ENCODE data around the gene PAGE2B.
"Not testable (repeated sequence)": the region's sequence is repeated elsewhere in the genome, so short reads cannot be mapped to it uniquely, and the experiment has no call there.

The PAGE2B gene, protein sequence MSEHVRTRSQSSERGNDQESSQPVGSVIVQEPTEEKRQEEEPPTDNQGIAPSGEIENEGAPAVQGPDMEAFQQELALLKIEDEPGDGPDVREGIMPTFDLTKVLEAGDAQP

DNA sequence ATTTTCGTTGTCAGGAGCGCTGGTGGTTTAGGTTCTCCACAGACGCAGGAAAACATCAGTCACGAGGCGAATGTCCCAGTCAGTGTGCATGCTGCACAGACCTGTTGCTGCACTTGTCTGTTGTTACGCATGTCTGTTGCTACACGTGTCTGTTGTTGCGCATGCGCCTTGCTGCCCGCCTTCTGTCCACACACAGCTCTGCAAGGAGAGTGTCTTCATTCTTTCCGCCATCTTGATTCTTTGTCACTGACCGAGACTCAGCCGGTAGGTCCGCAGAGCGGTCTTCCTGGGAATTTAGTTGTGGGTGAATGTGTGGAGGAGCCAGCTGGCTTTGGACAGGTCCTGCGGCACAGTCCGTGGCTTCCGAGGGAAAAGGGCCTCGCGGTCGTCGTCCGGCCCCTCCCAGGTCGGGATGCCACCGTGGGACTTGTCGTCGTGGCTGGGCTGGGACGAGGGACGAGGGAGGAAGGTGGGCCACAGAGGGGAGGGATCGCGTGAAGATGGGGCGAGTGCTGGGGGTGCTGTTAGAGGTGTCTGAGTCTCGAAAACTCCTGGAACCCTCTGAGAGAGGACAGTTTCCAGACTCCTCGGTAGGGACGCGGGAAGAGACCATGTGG, at the start of gene PAGE2B:
Gene PAGE2B (plus strand): TSS at position 180 of the 617 bp plus-strand sequence. CDS start 1,012 bp downstream, outside the sequence.
- DNase-seq (ENCODE audit: low spot score) = no peak

DNA sequence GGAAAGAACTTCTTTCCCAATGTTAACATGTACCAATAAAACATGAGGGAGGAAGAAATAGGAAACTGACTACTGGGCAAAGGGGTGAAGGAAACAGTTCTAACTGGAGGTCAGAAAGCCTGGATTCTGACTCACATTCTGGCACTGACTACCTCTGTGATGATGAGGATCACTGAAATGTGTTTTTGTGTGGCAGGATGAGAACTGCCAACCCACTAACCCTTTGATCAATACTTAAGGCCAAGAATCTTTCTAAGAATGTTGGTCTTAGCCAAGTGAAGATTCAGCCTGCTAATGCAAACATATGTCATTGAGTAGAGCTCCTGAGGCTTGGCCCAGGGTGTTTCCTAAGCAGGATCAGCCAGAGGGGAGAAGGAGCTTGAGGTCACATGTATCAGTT, 48.7 kb upstream of the PAGE2B start:
- DNase-seq (ENCODE audit: low spot score) = no peak

DNA sequence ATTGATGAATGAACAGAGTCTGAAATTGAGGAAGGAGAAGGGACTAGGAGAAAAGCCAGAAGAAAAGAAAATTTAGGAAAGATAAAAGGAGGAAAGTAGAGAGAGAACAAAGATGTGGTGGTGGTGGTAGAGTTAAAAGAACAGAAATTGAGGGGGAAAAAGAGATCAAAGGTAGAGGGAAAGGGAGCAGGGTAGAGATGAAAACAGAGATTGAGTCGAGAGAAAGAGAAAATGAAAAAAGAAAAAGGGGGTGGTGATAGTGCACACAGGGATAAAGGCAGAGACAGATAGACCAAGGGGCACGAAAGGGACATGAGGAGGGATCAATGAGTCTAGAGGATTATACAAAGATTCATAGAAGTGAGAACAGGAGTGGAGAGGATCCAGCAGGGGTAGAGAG, 48.0 kb upstream of the PAGE2B start:
- no peak for DNase-seq (ENCODE audit: low spot score)

DNA sequence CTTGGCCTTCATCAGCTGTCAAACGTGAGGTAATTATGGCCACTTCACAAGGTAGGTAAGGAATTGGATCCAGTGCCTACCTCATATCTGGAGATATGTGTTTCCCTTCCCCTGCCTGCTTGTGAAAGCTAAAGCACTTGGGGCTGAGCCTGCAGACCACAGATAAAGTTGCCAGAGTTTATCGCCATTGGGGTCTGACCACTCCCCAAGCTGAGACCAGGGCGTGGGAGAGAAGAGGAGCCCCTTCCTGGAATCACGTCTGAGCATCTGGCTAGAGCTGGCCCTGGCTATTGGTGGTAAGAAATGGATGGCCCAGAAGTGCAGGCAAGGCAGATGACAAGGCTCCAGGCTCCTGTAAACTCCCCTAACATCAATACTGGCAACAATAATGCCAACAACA, 46.8 kb upstream of the PAGE2B start:
- no peak for DNase-seq (ENCODE audit: low spot score)

DNA sequence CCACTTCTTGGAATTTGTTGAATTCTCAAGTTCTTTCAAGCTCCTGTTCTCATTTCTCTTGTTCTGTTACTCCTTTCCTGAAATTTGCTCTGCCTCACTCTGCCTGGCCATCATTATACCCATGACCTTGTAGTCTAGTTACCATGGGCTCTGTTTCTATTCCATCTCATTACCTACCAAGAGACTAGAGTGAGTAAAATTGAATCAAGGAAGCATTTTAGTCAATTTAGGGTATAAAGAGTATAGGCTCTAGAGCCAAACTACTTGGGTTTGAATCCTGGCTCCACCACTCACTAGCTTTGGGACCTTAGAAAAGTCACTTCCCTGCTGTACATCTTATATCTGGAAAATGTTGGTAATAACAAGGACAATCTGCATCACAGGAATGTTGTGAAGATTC, 46.2 kb upstream of the PAGE2B start:
- no peak for DNase-seq (ENCODE audit: low spot score)

DNA sequence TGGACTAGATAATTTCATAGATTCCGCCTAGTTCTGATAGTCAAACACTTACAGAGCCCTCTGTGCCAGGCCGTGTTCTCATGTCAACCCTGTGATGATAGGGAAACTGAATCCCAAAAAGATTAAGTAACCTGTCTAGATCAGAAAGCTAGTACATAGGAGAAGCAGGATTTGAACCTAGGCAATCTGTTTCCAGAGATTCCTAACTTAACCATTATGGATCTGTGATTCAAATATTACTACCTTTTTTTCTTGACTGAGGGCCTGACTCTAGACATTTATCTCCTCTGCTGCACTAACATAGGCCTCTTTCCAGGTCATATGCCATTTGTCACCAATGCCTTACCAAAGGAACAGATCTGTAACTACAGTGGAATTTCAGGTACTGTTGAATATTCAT, 45.5 kb upstream of the PAGE2B start:
- DNase-seq (ENCODE audit: low spot score) = no peak

DNA sequence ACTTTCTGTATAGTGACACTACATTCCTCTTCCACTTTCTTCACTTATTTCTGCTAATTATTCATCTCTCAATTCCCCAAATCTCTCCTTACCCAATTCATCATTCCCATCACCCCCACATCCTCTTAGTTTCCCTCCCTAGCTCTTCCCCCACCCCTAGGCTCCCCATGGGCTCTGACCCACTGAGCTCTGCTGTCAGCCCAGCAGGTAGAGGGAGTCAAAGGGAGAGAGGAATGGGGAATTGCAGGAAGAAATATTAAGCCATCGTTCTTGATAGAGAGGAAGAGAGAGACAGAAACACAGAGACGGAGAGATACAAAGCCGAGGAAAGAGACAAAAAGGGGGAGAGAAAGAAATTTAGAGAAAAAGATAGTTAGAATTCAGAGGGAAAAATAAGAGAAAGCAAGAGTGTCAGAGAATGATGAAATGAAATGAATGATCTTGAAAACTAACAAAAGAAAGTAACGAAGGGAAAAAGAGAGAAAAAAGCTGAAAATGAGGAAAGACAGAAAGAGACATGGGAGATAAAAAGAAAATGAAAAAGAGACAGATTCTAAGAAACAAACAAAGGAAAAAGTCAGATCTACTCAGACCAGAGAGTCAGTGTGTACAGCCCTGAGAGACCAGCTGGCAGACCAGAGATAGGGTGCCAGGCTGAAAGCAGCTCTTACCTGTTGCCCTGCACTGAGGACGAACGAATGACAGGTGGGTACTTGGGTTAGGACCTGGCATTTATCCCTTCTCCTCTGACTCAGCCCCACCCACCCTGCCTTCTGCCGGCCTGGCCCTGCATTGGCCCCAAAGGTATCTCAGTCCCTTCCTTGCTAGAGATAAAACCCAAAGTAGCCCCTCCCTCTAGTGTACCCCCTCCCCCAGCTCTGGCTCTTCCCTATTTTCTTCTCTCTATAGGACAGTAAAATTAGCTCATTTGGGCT, 44.3 kb upstream of the PAGE2B start, which contains the start of gene ALAS2:
Gene ALAS2 (minus strand): TSS at position 707 of the 935 bp plus-strand sequence. CDS start 4,977 bp downstream, outside the sequence.
- no peak for DNase-seq (ENCODE audit: low spot score)

DNA sequence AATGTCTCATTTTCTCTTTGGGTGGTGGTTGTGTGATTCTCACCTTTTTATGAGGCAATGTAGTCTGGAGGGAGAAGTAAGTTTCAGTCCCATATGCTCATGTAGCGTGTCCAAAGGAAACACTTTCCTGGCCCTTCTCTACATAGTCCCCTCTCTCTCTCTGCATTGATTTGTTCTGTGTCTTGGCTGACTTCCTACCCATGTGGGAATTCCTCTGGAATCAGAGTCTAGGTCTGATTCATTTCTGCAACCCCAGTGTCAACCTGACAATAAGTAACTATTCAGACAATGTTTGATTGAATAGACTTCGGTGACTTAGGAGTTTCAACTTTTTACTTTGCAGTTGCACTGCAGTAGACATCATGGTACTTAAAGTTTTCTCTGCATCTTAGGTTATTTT, 41.4 kb upstream of the PAGE2B start:
- DNase-seq (ENCODE audit: low spot score) = no peak

DNA sequence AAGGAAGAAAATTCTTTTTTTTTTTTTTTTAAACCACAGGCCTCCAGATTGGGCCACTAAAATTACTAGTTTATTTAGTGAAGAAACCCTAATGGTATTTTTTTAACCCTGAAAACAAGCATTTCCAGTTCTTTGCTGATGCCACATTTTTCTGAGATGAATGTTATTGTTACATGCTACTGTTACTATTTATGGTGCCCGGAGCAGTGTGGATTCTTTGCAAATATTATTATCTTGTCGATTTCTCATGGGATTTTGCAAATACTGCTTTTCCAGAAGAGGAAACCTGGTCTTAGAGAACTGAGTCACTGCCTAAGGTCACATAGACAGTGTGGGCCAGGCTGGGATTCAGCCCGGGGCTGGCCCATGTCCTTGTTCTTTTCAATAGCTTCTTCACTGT, 35.4 kb upstream of the PAGE2B start:
- no peak for DNase-seq (ENCODE audit: low spot score)

DNA sequence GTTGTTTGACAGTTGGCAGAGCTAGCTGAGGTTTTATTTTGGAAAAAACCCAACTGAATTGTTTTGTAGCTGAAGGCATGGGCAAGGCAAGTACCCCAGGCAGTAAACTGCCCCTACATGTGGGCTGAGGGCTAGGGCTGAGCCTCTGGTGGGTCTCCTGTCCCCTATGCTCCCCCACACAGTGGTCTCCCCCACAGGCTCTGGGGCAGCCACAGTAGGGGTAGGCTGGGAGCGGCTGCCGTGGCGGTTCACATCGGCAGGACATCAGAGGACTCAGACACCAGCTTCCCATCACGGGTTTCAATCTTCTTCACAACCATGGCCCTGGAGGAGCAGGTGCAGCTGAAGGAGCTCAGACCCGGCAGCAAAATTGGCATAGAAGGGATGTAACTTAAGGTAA, 33.3 kb upstream of the PAGE2B start:
- no peak for DNase-seq (ENCODE audit: low spot score)

DNA sequence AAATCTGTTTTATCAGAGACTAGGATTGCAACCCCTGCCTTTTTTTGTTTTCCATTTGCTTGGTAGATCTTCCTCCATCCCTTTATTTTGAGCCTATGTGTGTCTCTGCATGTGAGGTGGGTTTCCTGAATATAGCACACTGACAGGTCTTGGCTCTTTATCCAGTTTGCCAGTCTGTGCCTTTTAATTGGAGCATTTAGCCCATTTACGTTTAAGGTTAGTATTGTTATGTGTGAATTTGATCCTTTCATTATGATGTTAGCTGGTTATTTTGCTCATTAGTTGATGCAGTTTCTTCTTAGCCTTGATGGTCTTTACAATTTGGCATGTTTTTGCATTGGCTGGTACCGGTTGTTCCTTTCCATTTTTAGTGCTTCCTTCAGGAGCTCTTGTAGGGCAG, 24.2 kb upstream of the PAGE2B start:
- DNase-seq (ENCODE audit: low spot score) = not testable (repeated sequence)

DNA sequence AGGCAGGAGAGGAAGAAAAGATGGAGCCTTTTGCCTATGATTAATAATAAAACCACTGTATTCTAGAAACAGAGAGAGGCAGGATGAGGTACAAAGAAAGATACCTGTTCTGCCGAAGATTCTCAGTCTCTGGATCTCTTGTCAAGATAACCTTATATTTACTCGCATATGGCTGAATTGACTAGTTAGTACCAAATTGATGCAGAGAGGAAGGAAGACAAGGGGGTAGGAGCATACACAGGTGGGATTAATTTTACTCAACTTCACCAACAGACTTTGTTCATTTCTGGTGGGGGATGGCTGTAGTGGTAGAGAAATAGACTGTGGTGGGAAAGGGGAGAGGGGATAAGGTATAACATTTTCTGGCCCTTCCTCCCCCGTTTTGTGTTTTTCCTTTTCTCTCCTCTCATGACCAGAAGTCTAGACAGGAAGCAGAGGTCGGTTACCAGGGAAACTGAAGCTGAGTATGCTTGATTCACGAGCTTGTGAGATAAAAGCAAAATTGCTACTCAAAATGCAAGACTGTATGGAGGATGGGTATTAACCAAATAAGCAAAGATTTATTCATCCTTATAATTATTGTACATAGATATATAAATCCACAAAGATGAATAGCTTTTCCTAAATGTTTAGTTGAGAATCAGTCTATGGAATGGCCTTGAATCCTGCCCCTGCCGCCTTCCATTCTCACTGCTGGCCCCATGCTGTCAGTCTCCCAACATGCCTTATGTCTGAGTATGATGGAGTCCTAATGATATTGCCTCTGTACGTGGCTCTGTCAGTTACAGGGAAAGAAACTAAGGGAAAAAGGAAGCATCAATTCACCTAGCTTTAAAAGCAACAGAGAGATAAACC, 17.8 kb upstream of the PAGE2B start:
- peak; percentile 11 for DNase-seq (ENCODE audit: low spot score)

DNA sequence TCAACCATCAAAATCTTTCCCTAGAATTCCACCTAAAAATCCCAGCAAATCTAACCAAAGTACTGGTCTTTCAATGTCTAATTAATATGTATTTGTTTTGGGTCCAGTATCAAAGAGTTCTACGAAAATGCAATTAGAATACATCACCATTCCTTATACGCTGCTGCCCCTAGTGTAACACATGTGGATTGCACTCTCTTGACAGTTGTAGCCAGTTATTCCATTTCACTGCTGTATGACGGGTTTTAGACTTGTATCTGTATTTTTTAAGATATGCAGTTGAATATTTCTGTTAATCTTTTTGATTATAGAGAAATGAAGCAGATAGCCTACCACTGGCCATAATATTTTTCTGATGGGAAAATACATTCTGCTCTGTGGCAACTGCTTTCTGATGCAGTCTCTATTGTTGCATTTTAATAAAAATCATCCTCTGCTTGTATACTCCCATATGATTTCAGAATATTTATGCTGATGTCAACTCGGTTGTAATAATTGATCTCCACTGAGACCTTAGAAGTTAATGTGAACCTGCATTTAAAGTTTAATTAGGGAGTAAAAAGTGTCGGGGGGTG, 17.1 kb upstream of the PAGE2B start:
- DNase-seq (ENCODE audit: low spot score) = peak; percentile 40

DNA sequence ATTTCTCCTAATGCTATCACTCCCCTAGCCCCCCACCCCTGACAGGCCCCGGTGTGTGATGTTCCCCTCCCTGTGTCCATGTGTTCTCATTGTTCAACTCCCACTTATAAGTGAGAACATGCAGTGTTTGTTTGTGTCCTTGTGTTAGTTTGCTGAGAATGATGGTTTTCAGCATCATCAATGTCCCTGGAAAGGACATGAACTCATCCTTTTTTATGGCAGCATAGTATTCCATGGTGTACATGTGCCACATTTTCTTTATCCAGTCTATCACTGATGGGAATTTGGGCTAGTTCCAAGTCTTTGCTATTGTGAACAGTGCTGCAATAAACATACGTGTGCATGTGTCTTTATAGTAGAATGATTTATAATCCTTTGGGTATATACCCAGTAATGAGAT, 7.7 kb upstream of the PAGE2B start:
- not testable (repeated sequence) for DNase-seq (ENCODE audit: low spot score)

DNA sequence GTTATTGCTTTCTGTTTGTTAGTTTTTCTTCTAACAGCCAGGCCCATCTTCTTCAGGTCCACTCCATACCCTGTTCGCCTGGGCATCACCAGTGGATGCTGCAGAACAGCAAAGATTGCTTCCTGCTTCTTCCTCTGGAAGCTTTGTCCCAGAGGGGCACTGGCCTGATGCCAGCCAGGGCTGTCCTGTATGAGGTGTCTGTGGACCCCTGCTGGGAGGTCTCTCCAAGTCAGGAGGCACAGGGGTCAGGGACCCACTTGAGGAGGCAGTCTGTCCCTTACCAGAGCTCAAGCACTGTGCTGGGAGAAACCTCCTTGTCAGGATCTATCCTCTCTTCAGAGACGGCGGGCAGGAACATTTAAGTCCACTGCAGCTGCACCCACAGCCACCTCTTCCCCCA, 2.5 kb upstream of the PAGE2B start:
- DNase-seq (ENCODE audit: low spot score) = no peak

DNA sequence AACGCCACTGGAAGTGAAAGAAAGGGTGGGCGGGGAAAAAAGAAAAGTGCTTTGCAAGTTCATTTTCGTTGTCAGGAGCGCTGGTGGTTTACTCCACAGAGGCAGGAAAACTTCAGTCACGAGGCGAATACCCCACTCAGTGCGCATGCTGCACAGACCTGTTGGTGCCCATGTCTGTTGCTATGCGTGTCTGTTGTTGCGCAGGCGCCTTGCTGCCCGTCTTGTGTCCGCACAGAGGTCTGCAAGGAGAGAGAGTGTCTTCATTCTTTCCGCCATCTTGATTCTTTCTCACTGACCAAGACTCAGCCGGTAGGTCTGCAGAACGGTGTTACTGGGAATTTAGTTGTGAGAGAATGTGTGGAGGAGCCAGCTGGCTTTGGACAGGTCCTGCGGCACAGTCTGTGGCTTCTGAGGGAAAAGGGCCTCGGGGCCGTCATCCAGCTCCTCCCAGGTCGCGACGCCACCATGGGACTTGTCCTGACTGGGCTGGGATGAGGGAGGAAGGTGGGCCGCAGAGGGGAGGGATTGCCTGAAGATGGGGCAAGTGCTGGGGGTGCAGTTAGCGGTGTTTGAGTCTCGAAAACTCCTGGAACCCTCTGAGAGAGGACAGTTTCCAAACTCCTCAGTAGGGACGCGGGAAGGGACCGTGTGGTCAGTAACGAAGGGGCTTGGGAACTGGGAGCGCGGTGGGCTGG, 14.1 kb downstream of the PAGE2B start, which contains the start of gene PAGE2:
Gene PAGE2 (plus strand): TSS at position 224 of the 695 bp plus-strand sequence. CDS start 1,003 bp downstream, outside the sequence.
- no peak for DNase-seq (ENCODE audit: low spot score)

DNA sequence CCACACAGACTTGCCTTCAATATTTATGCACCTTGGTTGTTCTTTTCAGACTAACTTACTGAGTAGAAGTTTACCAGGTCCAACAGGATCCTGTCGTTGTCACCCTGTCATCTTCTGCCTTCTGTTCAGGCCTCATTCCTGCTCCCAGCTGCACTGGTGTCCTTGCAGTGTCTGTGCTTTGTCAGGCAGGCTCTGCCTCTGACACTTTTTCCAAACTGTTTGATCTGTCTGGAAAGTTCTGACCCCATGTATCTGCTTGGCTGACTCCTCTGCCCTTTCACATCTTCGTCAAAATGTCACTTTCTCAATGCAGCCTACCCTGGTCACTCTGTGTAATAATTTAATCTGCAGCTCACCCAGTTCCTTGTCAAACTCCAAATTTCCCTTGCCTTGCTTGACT, 23.9 kb downstream of the PAGE2B start:
- DNase-seq (ENCODE audit: low spot score) = no peak

DNA sequence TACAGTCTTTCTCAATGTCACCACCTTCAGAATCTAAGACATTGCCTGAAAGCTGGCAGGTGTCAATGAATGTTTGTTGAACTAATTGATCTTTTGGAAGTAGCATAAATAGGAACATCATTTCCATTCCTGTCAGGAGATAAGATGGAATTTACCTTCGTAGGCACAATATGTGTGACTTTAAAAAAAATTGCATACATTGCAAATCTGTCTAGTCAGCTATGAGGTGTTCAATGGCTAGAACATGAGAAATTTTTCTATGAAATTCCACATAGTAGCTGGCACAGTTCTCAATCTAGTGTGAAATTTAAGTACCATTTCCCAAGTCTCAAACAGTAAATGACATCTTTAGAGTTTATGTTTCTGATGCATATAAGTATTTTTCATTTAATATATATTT, 24.3 kb downstream of the PAGE2B start:
- DNase-seq (ENCODE audit: low spot score) = no peak

DNA sequence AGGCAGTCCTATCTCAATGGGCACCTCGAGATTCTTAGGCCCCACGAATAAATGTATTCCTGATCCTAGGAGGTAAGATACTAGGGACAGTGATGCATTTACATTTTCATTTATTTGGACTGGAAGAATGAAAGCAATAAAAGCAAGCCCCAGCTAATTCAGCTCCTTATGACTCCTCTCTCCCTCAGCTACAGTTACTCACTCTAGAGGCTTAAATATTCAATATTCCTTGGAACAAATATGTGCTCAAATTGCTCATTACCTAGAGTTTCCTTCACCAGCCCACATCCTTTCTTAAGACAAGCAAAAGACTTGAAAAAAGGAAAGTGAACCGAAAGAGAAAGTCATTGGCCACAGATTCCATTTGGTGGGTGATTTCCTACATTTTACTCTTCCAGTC, 27.9 kb downstream of the PAGE2B start:
- DNase-seq (ENCODE audit: low spot score) = no peak

DNA sequence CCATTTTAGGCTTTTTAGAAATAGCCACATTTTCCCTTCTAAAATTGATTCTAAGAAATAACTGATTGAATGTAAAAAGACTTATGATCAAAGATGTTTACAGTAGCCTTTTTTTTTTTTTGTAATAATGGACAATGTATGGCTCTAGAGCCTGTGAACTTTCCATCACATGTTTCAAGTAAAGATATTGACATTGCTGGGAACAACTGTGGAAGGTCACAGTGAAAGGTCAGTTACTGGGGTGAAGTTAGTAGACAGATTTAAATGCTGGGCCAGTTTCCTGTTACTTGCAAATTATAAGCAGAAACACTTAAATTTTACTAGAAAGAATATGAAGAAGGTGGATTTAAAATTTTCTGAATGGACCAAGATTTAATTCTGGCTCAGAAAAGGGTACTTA, 32.4 kb downstream of the PAGE2B start:
- no peak for DNase-seq (ENCODE audit: low spot score)

DNA sequence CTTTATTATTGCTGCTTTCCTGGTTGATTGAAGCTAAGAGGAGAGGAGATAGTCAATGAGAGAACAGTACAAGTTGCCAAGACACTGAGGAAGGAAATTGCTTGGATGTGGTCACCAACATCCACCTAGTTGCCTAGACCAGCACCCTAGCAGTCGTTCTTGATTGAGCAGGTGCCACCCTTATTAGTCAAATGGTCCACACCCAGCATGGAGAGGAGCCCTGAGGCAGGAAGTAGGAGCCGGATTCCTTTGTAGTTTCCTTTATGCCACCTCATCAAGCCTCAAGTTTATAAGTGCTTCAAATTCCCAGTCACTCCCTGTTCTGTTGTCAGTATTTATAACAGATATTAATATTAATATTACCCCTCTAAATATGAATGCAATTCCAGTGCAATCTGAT, 33.1 kb downstream of the PAGE2B start:
- no peak for DNase-seq (ENCODE audit: low spot score)
